SU-DHL-6 (cell line): ENCODE measurements around the gene ZNF577.
"Not testable (repeated sequence)": the region's sequence is repeated elsewhere in the genome, so short reads cannot be mapped to it uniquely, and the experiment has no call there.

Experiments used
- H2AFZ ChIP-seq: fragments of 200-600 bp; sonication (generic); 2 replicates; pipeline ENCODE4 v1.6.1; 2014; ENCODE audit warnings: low read depth, mild to moderate bottlenecking, moderate library complexity, mixed read lengths, antibody characterized with exemption, low read length; ENCODE audit not compliant: severe bottlenecking
- H3F3A ChIP-seq: fragments of 200-600 bp; shearing (Covaris generic); 2 replicates; pipeline ENCODE4 v1.6.0; 2016; ENCODE audit warnings: antibody characterized with exemption, mild to moderate bottlenecking; ENCODE audit not compliant: insufficient read depth
- H3K27ac ChIP-seq: fragments of 200-600 bp; sonication (generic); 2 replicates; pipeline ENCODE4 v1.5.1; 2016; ENCODE audit warnings: low read depth, mild to moderate bottlenecking, low read length, moderate library complexity, mixed read lengths
- H3K27me3 ChIP-seq: fragments of 200-600 bp; sonication (generic), shearing (Covaris generic); 2 replicates; pipeline ENCODE4 v1.6.0; 2014; ENCODE audit warnings: mild to moderate bottlenecking, low read length
- H3K36me3 ChIP-seq: fragments of 200-600 bp; sonication (generic); 2 replicates; pipeline ENCODE4 v1.6.1; 2014; ENCODE audit warnings: mild to moderate bottlenecking, low read length, mixed read lengths
- H3K4me2 ChIP-seq: fragments of 300-600, 200-600 bp; shearing (Covaris generic), sonication (generic); 2 replicates; pipeline ENCODE4 v1.6.0; 2014; ENCODE audit warnings: low read length, low read depth, mild to moderate bottlenecking; ENCODE audit not compliant: poor library complexity, severe bottlenecking
- H3K4me3 ChIP-seq: fragments of 200-600 bp; sonication (generic); 2 replicates; pipeline ENCODE4 v1.5.1; 2014; ENCODE audit warnings: antibody characterized with exemption, low read length, mild to moderate bottlenecking, mixed read lengths; ENCODE audit not compliant: insufficient read depth, poor library complexity, severe bottlenecking
- H3K79me2 ChIP-seq: fragments of 200-600 bp; sonication (generic); 2 replicates; pipeline ENCODE4 v1.6.1; 2014; ENCODE audit warnings: mild to moderate bottlenecking, low read length, moderate library complexity; ENCODE audit not compliant: insufficient read depth
- H3K9ac ChIP-seq: fragments of 200-600 bp; sonication (generic); 2 replicates; pipeline ENCODE4 v1.7.0; 2014; ENCODE audit warnings: mild to moderate bottlenecking, low read length
- H3K9me2 ChIP-seq: fragments of 200-600 bp; sonication (generic); replicated peaks from 2 replicates; pipeline ENCODE4 v1.6.1; 2014; ENCODE audit warnings: low read length; ENCODE audit not compliant: insufficient read depth
- H3K9me3 ChIP-seq: fragments of 200-600 bp; sonication (generic); 2 replicates; pipeline ENCODE4 v1.6.1; 2014; ENCODE audit warnings: low read length, mixed read lengths; ENCODE audit not compliant: insufficient read depth
- H4K20me1 ChIP-seq: fragments of 200-600 bp; sonication (generic); 2 replicates; pipeline ENCODE4 v1.6.1; 2014; ENCODE audit warnings: low read depth, mild to moderate bottlenecking, antibody characterized with exemption, low read length, moderate library complexity, mixed read lengths
- CTCF ChIP-seq: fragments of 200-600 bp; sonication (generic); IDR thresholded peaks from one replicate; pipeline ENCODE4 v1.5.1; 2017; ENCODE audit warnings: antibody characterized with exemption, mild to moderate bottlenecking, low read length, moderate library complexity; ENCODE audit not compliant: insufficient read depth, poor library complexity, severe bottlenecking
- EZH2phosphoT487 ChIP-seq: fragments of 200-600 bp; sonication (generic), shearing (Covaris generic); conservative IDR thresholded peaks from 2 replicates; pipeline ENCODE4 v1.6.1; 2018; ENCODE audit warnings: mild to moderate bottlenecking, antibody characterized with exemption, low read length, moderate library complexity, mixed read lengths

ZNF577 gene

GRCh38 chr19:51919606-51920005 lies 31.9 kb upstream of the ZNF577 start:
- peaks cover 48% of the 10 kb centered on the region; the same call in 1 of the 2 replicates for H3K9me3 ChIP-seq
- no peak overlapping the region for H3K27ac ChIP-seq
- no peaks in the 10 kb centered on the region for H3K36me3 ChIP-seq
- no peaks in the 10 kb centered on the region for H3K79me2 ChIP-seq
- no peaks in the 10 kb centered on the region for H3F3A ChIP-seq
- H3K4me3 ChIP-seq: no peak overlapping the region
- no peak overlapping the region for H3K9ac ChIP-seq
- no peaks in the 10 kb centered on the region for H3K9me2 ChIP-seq
- no peaks in the 10 kb centered on the region for H4K20me1 ChIP-seq
- no peak overlapping the region for H2AFZ ChIP-seq
- H3K27me3 ChIP-seq: no peaks in the 10 kb centered on the region
- TF ChIP-seq EZH2phosphoT487 (no peak), CTCF (no peak)
- H3K4me2 ChIP-seq: no peak overlapping the region

- Histone ChIP-seq H3K27me3 (no peaks in the 10 kb centered on the region), H4K20me1 (no peaks in the 10 kb centered on the region), H3K27ac (no peak overlapping the region), H3K9ac (no peak overlapping the region), H2AFZ (no peak overlapping the region), H3K4me2 (no peak overlapping the region), H3K36me3 (no peaks in the 10 kb centered on the region), H3K79me2 (no peaks in the 10 kb centered on the region), H3K9me2 (no peaks in the 10 kb centered on the region), H3K4me3 (no peak overlapping the region), H3F3A (no peaks in the 10 kb centered on the region), H3K9me3 (peaks cover 42% of the 10 kb centered on the region; the same call in 1 of the 2 replicates)
- TF ChIP-seq CTCF: no peak
- no peak for TF ChIP-seq EZH2phosphoT487
Observed at GRCh38 chr19:51916167-51916566, 28.4 kb upstream of the ZNF577 start.

- no peak overlapping the region for H3K4me3 ChIP-seq
- H3K79me2 ChIP-seq: no peaks in the 10 kb centered on the region
- H3K27ac ChIP-seq: no peak overlapping the region
- no peaks in the 10 kb centered on the region for H4K20me1 ChIP-seq
- H3K9me3 ChIP-seq: peaks cover 42% of the 10 kb centered on the region; the same call in 1 of the 2 replicates
- no peaks in the 10 kb centered on the region for H3K36me3 ChIP-seq
- H3K4me2 ChIP-seq: no peak overlapping the region
- H2AFZ ChIP-seq: no peak overlapping the region
- no peaks in the 10 kb centered on the region for H3K27me3 ChIP-seq
- no peak overlapping the region for H3K9ac ChIP-seq
- no peak for TF ChIP-seq EZH2phosphoT487
- no peak for TF ChIP-seq CTCF
- no peaks in the 10 kb centered on the region for H3F3A ChIP-seq
- no peaks in the 10 kb centered on the region for H3K9me2 ChIP-seq
Observed at GRCh38 chr19:51915324-51915867, 27.6 kb upstream of the ZNF577 start.

- H3K4me2 ChIP-seq, H4K20me1 ChIP-seq, H3K9me2 ChIP-seq, H2AFZ ChIP-seq, H3K36me3 ChIP-seq, H3K27ac ChIP-seq, H3K4me3 ChIP-seq, H3F3A ChIP-seq, H3K79me2 ChIP-seq, H3K27me3 ChIP-seq, H3K9ac ChIP-seq: not testable (repeated sequence)
- peaks cover 12% of the 10 kb centered on the region; the same call in 1 of the 2 replicates for H3K9me3 ChIP-seq
Observed at GRCh38 chr19:51907981-51908380, 20.2 kb upstream of the ZNF577 start.

GRCh38 chr19:51906108-51906507 lies 18.4 kb upstream of the ZNF577 start:
- not testable (repeated sequence) for H3F3A ChIP-seq, H3K27ac ChIP-seq, H2AFZ ChIP-seq, H3K9me3 ChIP-seq, H3K27me3 ChIP-seq, H3K9ac ChIP-seq, H3K9me2 ChIP-seq, H3K4me2 ChIP-seq, H3K4me3 ChIP-seq, H3K36me3 ChIP-seq, H3K79me2 ChIP-seq, H4K20me1 ChIP-seq

GRCh38 chr19:51905639-51906038 lies 17.9 kb upstream of the ZNF577 start:
- H3K9ac ChIP-seq, H3K27ac ChIP-seq, H3K4me2 ChIP-seq, H3F3A ChIP-seq, H3K9me3 ChIP-seq, H3K27me3 ChIP-seq, H3K36me3 ChIP-seq, H3K79me2 ChIP-seq, H4K20me1 ChIP-seq, H3K9me2 ChIP-seq, H2AFZ ChIP-seq, H3K4me3 ChIP-seq: not testable (repeated sequence)
